GM19455 (cell line): Measurements from ENCODE around the gene ITPR3.

Experiments
- ATAC-seq: cut with Tn5 transposase; IDR thresholded peaks from one replicate; pipeline ENCODE4 v1.9.1; 2021; ENCODE audit not compliant: unreplicated experiment

ITPR3 gene

GRCh38 chr6:33711140-33712129 is 90.3 kb downstream of the ITPR3 start, which contains the start of gene UQCC2:
UQCC2 (minus strand) TSS chr6:33711700; CDS start chr6:33711686, 14 bp downstream.
- peak; percentile 84 for ATAC-seq

DNA sequence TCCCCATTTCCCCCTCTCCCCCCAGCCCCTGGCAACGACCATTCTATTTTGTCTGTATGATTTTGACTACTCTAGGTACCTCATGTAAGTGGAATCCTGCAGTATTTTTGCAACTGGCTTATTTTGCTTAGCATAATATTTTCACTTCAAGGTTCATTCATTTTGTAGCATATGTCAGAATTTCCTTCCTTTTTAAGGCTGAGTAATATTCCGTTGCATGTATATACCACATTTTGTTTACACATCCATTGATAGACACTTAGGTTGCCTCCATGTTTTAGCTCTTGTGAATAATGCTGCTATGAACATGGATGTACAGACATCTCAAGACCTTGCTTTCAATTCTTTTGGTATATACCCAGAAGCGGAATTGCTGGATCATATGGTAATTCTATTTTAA is 91.8 kb downstream of the ITPR3 start:
- no peak for ATAC-seq

- no peak for ATAC-seq
Measured at GRCh38 chr6:33713786-33714185, 92.7 kb downstream of the ITPR3 start.

GRCh38 chr6:33714385-33715040 is 93.4 kb downstream of the ITPR3 start:
- no peak for ATAC-seq

GRCh38 chr6:33716379-33716778 is 95.3 kb downstream of the ITPR3 start:
- no peak for ATAC-seq

GRCh38 chr6:33716890-33717632 is 95.9 kb downstream of the ITPR3 start:
- no peak for ATAC-seq

- no peak for ATAC-seq
Measured at GRCh38 chr6:33717934-33718455, 96.9 kb downstream of the ITPR3 start.

- ATAC-seq, result no peak
Measured at GRCh38 chr6:33718713-33719112, 97.6 kb downstream of the ITPR3 start.

DNA sequence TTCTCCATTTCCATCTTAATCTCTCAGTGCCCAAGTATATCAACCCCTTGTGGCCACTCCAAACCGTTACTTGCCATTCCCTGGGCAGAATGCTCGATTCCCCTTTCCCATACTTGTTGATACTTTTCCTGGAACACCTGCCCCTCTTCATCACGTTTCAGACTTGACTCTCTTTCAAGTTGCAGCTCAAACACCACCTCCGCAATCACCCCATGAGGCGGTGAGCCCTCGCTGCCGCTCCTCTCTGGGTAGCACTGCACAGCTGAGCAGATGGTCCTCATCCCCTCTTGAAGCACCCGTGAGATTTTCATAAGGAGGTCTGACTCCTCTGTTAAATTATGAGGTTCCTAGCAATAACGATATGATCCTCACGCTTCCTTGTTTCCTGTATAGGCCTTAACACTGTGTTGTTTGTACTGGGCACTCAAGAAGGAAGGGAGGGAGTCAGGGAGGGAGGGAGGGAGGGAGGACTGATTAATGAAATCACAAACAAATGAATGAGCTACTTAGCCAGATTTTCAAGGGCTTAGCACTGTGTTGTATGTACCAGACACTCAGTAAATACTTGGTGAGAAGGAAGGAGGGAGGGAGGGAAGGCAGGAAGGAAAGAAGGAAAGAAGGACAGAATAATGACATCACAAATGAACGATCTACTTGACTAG is 98.3 kb downstream of the ITPR3 start:
- no peak for ATAC-seq

GRCh38 chr6:33720998-33721397 is 99.9 kb downstream of the ITPR3 start:
- no peak for ATAC-seq

- ATAC-seq, result no peak
Measured at GRCh38 chr6:33721508-33721907, 100.4 kb downstream of the ITPR3 start.

GRCh38 chr6:33722103-33722623 is 101.0 kb downstream of the ITPR3 start:
- ATAC-seq, result no peak

GRCh38 chr6:33723371-33724085 is 102.4 kb downstream of the ITPR3 start:
- no peak for ATAC-seq

DNA sequence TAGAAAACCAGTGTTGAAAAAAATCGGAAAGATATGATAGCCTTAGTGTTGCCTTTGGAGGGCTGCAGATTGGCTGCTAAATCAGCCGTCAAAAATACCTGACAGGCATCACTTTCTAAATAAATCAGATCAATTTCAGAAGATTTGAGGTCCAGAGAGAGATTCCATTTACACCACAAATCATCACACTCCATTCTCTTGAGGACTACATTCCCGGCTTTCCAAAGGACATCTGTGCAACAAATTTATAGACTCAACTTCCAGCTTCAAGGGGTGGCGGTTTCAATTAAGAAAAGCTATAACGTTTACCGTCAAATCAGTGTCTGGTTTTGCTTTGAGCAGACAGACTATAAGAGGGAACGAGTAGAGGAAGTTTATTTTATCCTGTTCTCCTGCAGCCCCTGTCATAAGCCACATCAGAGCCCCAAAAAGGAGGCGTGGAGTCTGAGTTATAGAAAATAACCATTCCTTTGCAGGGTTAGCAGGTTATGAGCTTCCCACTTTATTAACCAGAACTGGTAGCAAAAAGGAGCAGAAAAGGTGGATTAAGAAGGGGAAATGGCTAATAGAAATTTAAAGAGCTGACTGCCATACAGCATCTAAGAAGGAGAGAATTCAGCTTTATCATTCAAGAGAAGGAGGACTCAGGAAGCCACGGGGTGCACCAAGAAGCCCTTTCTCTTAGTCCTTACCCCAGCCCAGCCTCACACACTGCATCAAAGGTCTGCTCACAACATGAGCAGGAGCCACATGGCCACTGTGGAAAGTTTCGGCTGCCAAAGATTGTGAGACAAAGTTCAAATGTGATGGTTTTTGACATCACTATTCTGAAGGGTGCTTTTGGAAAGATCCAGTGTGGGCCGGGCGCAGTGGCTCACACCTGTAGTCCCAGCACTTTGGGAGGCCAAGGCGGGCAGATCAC is 103.2 kb downstream of the ITPR3 start:
- no peak for ATAC-seq

DNA sequence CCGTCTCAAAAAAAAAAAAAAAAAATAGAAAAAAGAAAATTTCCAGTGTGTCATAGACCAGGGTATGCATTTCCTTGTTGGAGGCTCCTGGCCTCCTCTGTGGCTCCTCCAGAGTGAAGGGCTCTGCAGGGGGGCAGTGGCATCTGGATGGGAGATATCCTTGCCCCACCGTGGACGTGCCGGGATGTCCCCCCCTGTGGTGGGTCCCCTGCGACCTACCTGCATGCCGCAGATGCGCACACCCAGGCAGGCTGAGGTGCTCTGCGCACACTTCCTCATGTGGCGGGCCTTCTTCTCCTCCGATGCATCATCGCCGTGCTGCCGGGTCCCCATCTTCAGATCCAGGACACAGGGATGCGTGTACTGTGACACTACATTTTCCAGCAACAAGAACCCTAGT is 104.1 kb downstream of the ITPR3 start:
- no peak for ATAC-seq

DNA sequence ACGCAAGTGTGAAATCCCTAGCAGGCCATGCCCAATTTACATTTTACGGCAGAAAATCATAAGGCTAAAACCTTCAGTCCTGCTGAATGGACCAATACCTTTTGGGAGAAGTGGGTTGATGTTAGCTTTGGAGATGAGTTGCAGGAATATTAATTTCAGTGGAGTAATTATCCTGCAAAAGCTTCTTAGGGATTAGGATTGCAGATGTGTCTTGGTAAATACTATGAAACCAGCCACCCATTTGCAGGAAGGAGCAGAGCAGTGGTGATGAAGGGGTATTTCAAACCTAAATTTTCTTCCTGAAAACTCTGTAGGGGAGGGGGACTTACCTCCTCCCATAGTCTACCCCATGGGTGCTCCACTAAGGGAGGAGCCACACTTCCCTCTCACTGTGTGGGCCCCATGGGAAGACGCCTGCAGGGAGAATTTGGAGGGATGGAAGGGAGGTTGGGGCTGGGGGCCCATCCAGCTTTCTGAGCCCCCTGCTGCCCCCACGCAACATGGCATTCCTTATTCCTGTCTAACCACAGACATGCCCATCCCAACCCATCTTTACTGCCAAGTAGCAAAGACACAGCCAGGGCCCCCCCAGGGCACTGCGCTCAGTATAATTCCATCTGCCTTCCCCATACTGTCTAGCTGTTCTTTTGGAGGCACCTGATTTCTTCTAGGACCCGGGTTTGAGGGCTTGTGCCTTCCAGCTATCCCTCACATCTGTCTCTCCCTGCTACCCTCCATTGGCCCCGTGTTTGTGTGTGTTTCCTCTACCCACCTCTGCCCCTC is 105.0 kb downstream of the ITPR3 start:
- no peak for ATAC-seq

DNA sequence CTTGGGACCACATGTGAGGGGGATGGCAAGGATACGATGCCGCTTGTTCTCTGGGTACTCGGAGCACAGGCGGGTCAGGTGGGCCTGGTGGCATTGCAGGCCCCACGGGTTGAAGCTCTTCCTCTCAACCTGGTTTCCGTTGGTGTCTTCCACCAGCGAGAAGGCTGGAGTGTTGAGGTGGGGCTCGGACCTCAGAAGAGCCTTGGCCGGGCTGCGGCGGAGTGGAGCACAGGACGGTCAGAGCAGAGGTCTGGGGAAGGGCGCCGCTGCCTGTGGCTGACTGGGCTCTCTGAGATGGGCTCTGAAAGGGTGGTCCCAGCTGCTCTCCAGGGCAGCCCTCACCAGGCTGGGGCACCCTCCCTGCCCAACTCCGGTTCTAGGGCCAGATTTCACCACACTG is 105.6 kb downstream of the ITPR3 start:
- no peak for ATAC-seq

GRCh38 chr6:33727126-33727525 is 106.0 kb downstream of the ITPR3 start:
- no peak for ATAC-seq
